Omental fat pad (tissue), 4 donors: ENCODE data around the gene SYMPK. TPM values are rescaled to one million over a fixed set of nuclear protein-coding genes. Genes with fewer than 3 reads are reported as not detected.

Experiments
- ATAC-seq: fragments of 150-250 bp; one replicate; pipeline ENCODE4 v1.9.1; 2016; ENCODE audit warnings: mild to moderate bottlenecking, moderate library complexity; ENCODE audit not compliant: low FRiP score
- DNase-seq: peaks from one replicate; pipeline ENCODE4 v3.0.0-alpha.2; 2019; ENCODE audit warnings: low spot score
- CTCF ChIP-seq, 3 donors: fragments of 450-650 bp; IDR thresholded peaks; one replicate each; pipeline ENCODE4 v1.5.1; 2016 to 2017; ENCODE audit warnings: antibody characterized with exemption in 3 of 3, mild to moderate bottlenecking in 3 of 3, moderate library complexity in 2 of 3
- total RNA-seq, 4 donors: library from RNA; depleted of rRNA; stranded (reverse); fragments of >200 nt; gene quantifications; one replicate each; pipeline ENCODE4 v1.1.0, GENCODE V29; 2016

The SYMPK gene
- total RNA-seq, 4 donors from 2014 or later, result 17.3 to 35.2 (median 27.1) TPM

GRCh38 chr19:45864629-45865082 lies 1.7 kb upstream of the SYMPK start:
- ATAC-seq, result no peak
- no peak for DNase-seq
- TF ChIP-seq CTCF (IDR thresholded peaks at IDR 0.05), result no peak

GRCh38 chr19:45863840-45864628 lies 1.1 kb upstream of the SYMPK start, which contains the start of gene FOXA3:
Gene FOXA3 (plus strand): TSS chr19:45864326. CDS start chr19:45864457, 131 bp downstream.
- DNase-seq (no peak), ATAC-seq (no peak)
- TF ChIP-seq CTCF (IDR thresholded peaks at IDR 0.05), result peak in 1 of 3 donors; percentile 38

GRCh38 chr19:45863335-45863839 lies 440 bp upstream of the SYMPK start:
- ATAC-seq (no peak), DNase-seq (no peak)
- no peak for TF ChIP-seq CTCF (IDR thresholded peaks at IDR 0.05)

GRCh38 chr19:45862271-45862563 lies 730 bp downstream of the SYMPK start:
- TF ChIP-seq CTCF (IDR thresholded peaks at IDR 0.05), result no peak
- ATAC-seq (no peak), DNase-seq (no peak)

- no peak for ATAC-seq
- TF ChIP-seq CTCF (IDR thresholded peaks at IDR 0.05), result no peak
Observed at GRCh38 chr19:45860359-45861259, 2.3 kb downstream of the SYMPK start.

GRCh38 chr19:45854167-45854778 lies 8.7 kb downstream of the SYMPK start:
- TF ChIP-seq CTCF (IDR thresholded peaks at IDR 0.05), result no peak
- DNase-seq (no peak), ATAC-seq (peak; percentile 24)

More at GRCh38 chr19:45860359-45861259, 2.3 kb downstream of the SYMPK start:
- no peak for DNase-seq
